Activated naive CD8-positive, alpha-beta T cell treated with anti-CD3 and anti-CD28 coated beads, Interleukin-2, amount 10 ng/mL, durations not matched to agents 7 days and 5 days (primary cell): Measurements from ENCODE around the gene ZDHHC24. TPM values are rescaled to one million over a fixed set of nuclear protein-coding genes. Genes with fewer than 3 reads are reported as not detected.

Experiments used
- ATAC-seq: fragments of 150-1000 bp; cut with Tn5 transposase; one replicate; pipeline ENCODE4 v1.10.0; 2021; ENCODE audit warnings: low read depth, moderate library complexity
- POLR2A ChIA-PET: fragments of 350-600 bp; sonication (Branson Sonifier 250); formaldehyde crosslinking; loops from one replicate; lab custom pipeline; 2021; ENCODE audit warnings: antibody characterized with exemption; lab: Charles Lee
- DNase-seq: peaks from one replicate; pipeline ENCODE4 v3.0.0; 2021
- H3K27ac Mint-ChIP-seq: one replicate; pipeline ENCODE4 v1.8.0; 2022; ENCODE audit warnings: mild to moderate bottlenecking, mixed read lengths
- H3K27me3 Mint-ChIP-seq: one replicate; pipeline ENCODE4 v1.8.0; 2022; ENCODE audit warnings: mild to moderate bottlenecking, moderate library complexity, mixed read lengths
- H3K36me3 Mint-ChIP-seq: one replicate; pipeline ENCODE4 v1.8.0; 2021; ENCODE audit warnings: mild to moderate bottlenecking, mixed read lengths
- H3K4me1 Mint-ChIP-seq: one replicate; pipeline ENCODE4 v1.8.0; 2021; ENCODE audit warnings: mixed read lengths
- H3K4me3 Mint-ChIP-seq: one replicate; pipeline ENCODE4 v1.8.0; 2022; ENCODE audit warnings: mild to moderate bottlenecking, moderate library complexity, mixed read lengths
- H3K9me3 Mint-ChIP-seq: one replicate; pipeline ENCODE4 v1.8.0; 2021; ENCODE audit warnings: mixed read lengths
- total RNA-seq, 2 experiments: library from RNA; stranded (reverse); gene quantifications; one replicate each; pipeline ENCODE4 v1.2.3, GENCODE V29; 2021

Gene ZDHHC24
- total RNA-seq, 2 experiments from 2014 or later: 22.1 to 23.0 TPM

DNA sequence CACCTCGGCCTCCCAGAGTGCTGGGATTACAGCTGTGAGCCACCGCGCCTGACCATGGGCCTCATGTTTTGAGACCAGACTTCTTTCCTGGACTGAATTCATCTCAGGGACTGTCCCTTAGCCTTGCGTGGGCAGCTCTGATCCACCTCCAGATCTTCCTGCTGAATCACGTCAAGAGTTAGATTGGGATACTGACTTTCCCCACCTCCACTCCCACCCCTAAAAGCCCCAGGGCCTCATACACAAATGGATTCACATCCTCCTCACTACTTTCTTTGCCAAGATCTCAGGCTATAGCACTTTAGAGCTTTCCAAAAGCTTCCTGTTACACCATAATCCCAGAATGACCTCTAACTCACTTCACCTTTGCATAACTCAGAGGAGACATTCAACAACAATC, 35.0 kb upstream of the ZDHHC24 start:
- no peak overlapping the region for H3K4me3 Mint-ChIP-seq
- no peak for ATAC-seq
- peaks cover 8% of the 10 kb centered on the region for H3K27me3 Mint-ChIP-seq
- H3K36me3 Mint-ChIP-seq: no peaks in the 10 kb centered on the region
- DNase-seq: no peak
- POLR2A ChIA-PET: interaction anchor here (4.3 kb wide), 1 partner anchor 97 kb away, joined by 24 read pairs; the partner anchor contains the start of gene RBM4B
- H3K9me3 Mint-ChIP-seq: peaks cover 4% of the 10 kb centered on the region
- peaks cover 7% of the 10 kb centered on the region for H3K4me1 Mint-ChIP-seq
- no peak overlapping the region for H3K27ac Mint-ChIP-seq

DNA sequence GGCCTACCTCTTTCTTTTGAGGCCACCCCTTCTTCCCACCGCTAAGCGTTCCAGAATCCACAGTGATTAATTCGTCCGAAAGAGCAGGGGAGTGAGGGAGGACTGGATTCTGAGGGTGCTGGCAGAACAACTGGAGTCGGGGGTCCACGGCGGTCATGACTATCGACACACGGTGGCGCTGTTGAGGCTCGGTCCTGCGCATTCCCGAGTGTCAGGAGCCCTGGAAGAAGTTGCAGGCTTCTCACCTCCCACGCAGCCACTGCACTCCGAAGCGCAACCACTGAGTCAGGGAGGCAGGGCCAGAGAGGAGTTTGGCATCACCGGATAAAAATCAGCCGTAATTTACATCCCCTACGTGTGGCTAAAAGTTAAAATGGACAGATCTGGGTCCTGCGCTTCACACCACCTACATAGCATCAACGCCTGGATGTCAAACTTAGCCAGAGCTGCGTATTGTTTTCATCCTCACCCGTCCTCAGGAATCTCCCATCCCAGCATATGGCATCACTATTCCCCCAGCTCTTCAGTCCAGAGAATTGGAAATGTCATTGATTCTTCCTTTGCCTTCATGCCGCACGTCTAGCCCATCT, 33.3 kb upstream of the ZDHHC24 start:
- Mint-ChIP-seq H3K27ac (no peak overlapping the region), H3K27me3 (peaks cover 8% of the 10 kb centered on the region), H3K36me3 (no peaks in the 10 kb centered on the region), H3K4me1 (peaks cover 7% of the 10 kb centered on the region), H3K4me3 (no peak overlapping the region), H3K9me3 (peaks cover 4% of the 10 kb centered on the region)
- POLR2A ChIA-PET: interaction anchor here (4.3 kb wide), 1 partner anchor 99 kb away, joined by 24 read pairs; the partner anchor contains the start of gene RBM4B
- DNase-seq (peak; percentile 77), ATAC-seq (peak; percentile 56)

DNA sequence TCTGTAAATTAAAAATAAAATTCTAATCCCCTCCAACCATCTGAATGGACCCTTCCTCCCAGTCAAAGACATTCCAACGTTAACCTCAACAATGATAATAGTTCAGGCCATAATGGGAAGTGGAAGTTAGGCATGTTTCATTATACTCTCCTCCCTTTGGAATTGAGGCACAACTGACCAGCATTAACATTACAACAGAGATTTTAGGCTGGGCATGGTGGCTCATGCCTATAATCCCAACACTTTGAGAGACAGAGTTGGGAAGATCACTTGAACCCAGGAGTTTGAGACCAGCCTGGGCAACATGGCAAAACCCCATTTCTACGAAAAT, 25.0 kb upstream of the ZDHHC24 start:
- Mint-ChIP-seq H3K9me3 (no peaks in the 10 kb centered on the region), H3K4me3 (no peak overlapping the region), H3K27ac (no peak overlapping the region), H3K27me3 (peaks cover 29% of the 10 kb centered on the region), H3K4me1 (peaks cover 5% of the 10 kb centered on the region), H3K36me3 (no peaks in the 10 kb centered on the region)
- ATAC-seq (no peak), DNase-seq (no peak)
- POLR2A ChIA-PET: interaction anchor here (0.7 kb wide), 1 partner anchor 34 kb away, joined by 3 read pairs; no protein-coding TSS in a partner anchor

DNA sequence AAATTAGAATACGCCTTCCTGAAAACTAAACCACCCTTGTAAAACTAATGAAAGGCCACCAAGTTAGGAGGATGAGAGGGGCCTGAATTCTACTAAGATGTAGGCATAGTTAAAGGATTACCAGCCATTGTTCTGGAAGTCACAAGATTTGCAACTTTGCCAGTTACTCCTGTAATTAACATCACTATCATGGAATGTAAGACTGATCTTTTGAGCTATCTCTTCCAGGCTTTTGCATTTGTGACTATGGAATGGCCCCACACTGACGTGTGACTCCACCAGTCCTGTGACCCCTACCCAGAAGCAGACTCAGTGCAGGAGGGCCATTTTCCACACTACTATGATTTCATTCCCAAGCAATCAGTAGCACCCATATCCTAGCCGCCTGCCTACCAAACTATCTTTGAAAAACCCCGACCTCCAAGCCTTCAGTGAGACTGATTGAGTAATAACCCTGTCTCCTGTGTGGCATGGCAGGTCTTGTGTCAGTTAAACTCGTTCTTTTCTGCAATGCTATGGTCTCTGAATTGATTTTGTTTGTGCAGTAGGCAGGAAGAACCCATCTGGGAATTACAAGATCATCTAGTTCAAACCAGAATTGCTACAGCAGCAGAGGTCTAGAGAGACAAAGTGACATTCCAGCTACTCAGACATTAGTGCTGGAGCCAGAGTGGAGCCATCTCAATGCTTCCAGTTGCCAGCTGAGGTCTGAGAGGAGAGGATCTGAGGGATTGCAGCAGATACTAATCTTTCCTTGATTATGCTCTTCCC, 24.4 kb upstream of the ZDHHC24 start:
- no peak for DNase-seq
- peaks cover 29% of the 10 kb centered on the region for H3K27me3 Mint-ChIP-seq
- no peak overlapping the region for H3K4me3 Mint-ChIP-seq
- POLR2A ChIA-PET: interaction anchor here (0.7 to 1.2 kb wide), 2 partner anchors 24 to 33 kb away, joined by 3 to 4 read pairs; partner anchors contain the start of gene ACTN3
- no peaks in the 10 kb centered on the region for H3K9me3 Mint-ChIP-seq
- no peak overlapping the region for H3K27ac Mint-ChIP-seq
- H3K4me1 Mint-ChIP-seq: peaks cover 5% of the 10 kb centered on the region
- no peaks in the 10 kb centered on the region for H3K36me3 Mint-ChIP-seq
- no peak for ATAC-seq

DNA sequence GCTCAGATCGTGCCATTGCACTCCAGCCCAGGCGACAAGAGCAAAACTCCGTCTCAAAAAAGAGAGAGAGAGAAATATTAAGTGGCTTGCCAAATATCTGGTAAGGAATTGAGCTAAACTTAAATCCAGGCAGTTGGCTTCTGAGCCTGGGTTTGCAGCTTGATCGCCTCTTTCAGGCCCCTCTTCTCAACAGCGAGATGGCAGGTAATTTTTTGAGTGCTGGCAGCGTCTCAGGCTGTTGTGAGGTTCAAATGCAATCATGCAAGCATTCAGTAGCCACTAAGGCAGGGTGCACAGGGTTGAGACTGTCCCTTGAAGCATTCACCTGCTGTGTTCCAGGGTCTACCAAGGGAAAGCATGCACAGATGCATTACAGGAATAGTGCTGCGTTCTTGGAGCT, 23.2 kb upstream of the ZDHHC24 start:
- no peaks in the 10 kb centered on the region for H3K9me3 Mint-ChIP-seq
- ATAC-seq: no peak
- H3K36me3 Mint-ChIP-seq: no peaks in the 10 kb centered on the region
- H3K27me3 Mint-ChIP-seq: peaks cover 29% of the 10 kb centered on the region
- DNase-seq: no peak
- POLR2A ChIA-PET: interaction anchor here (0.6 to 1.5 kb wide), 3 partner anchors 14 to 23 kb away, joined by 3 to 10 read pairs (median 3); partner anchors contain the start of genes ACTN3 and ZDHHC24
- no peak overlapping the region for H3K27ac Mint-ChIP-seq
- no peak overlapping the region for H3K4me3 Mint-ChIP-seq
- peaks cover 5% of the 10 kb centered on the region for H3K4me1 Mint-ChIP-seq

DNA sequence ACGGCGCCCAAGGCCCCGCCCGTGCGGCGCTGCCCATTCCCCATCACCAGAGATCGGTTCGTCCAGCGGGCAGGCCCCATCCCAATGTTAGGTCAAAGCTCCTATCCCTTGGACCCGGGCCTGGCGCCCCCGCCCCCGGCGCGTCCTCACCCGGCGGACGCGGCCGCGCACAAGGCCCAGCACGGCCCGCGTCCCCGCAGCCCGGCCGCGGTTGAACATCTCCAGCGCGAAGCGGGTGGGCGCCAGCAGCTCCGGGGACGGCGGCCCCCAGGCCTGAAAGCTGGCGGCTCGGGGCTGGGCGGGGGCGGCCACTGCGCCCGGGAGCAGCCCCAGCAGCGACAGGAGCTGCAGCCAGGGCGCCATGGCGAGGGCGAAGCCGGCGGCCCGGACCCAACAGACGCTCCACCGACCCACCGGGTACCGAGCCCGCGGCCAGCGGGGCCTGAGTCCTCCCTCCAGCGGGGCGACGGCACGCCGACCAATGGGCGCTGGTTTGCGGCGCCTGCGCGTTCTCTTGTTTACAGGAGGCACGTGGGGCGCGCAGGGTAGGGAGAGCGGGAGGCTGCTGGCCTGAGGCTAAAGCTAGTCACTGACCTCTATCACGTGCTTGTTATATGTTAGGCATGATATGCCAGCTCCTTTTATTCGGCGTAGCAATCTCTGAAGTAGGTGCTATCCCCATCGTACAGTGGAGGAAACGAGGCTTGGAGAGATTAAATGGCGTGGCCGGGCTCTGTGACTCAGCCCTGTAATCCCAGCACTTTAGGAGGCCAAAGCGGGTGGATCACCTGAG, 22.5 kb upstream of the ZDHHC24 start, which contains the start of gene CTSF:
CTSF (minus strand) TSS at position 483 of the 793 bp plus-strand sequence; CDS start at position 363, 120 bp downstream.
- DNase-seq: peak; percentile 73
- POLR2A ChIA-PET: interaction anchor here (0.6 to 1.5 kb wide), 3 partner anchors 13 to 22 kb away, joined by 3 to 10 read pairs (median 3); partner anchors contain the start of genes ACTN3 and ZDHHC24
- Mint-ChIP-seq H3K27me3 (peaks cover 25% of the 10 kb centered on the region), H3K4me3 (peak within 1 kb of the TSS; percentile 75), H3K36me3 (no peaks in the 10 kb centered on the region), H3K4me1 (peaks cover 5% of the 10 kb centered on the region), H3K27ac (no peak within 1 kb of the TSS), H3K9me3 (no peaks in the 10 kb centered on the region)
- peak; percentile 88 for ATAC-seq

DNA sequence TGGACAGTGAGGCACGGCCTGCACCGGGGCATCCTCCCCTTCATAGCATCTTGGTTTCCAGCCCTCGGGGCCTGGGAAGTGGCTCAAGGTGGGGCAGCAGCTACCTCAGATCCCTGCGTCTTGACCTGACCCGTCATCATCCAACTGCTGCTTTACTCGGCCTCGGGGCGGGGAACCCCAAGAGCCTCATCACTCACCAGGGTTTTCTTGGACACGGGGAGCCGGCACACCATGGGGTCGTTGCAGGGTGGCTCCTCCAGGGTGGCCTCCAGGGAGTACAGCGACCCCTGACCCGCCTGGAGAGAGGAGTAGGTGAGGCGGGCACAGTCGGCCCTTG, 21.9 kb upstream of the ZDHHC24 start:
- Mint-ChIP-seq H3K27me3 (peaks cover 25% of the 10 kb centered on the region), H3K27ac (no peak overlapping the region), H3K36me3 (no peaks in the 10 kb centered on the region), H3K4me1 (peaks cover 5% of the 10 kb centered on the region), H3K9me3 (no peaks in the 10 kb centered on the region), H3K4me3 (peak overlapping the region; percentile 74)
- ATAC-seq: no peak
- POLR2A ChIA-PET: interaction anchor here (1.4 to 1.5 kb wide), 2 partner anchors 13 to 22 kb away, joined by 3 to 10 read pairs; partner anchors contain the start of genes ACTN3 and ZDHHC24
- DNase-seq: no peak

DNA sequence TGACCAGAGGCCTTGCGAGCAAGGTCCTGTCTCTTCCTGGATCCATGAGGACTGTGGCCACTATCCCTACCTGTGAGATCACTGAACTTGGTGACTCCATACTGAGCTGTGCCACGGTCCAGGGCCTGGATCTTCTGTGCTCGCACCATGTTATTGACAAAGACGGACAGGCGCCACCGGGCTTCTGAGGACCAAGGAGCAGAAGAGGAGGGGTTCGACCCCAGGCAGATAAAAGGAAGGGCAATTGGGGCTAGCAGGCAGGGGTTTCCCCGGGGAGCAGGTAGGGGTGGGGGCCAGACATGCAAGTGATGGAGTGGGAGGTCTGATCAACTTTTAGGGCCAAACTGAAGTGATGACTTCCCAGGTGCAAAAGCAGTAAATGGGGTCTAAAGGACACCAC, 20.4 kb upstream of the ZDHHC24 start:
- POLR2A ChIA-PET: interaction anchor here (1.4 kb wide), 1 partner anchor 20 kb away, joined by 5 read pairs; the partner anchor contains the start of genes ACTN3 and ZDHHC24
- Mint-ChIP-seq H3K27ac (no peak overlapping the region), H3K27me3 (peaks cover 25% of the 10 kb centered on the region), H3K4me1 (peaks cover 5% of the 10 kb centered on the region), H3K9me3 (no peaks in the 10 kb centered on the region), H3K36me3 (no peaks in the 10 kb centered on the region), H3K4me3 (no peak overlapping the region)
- ATAC-seq: no peak
- no peak for DNase-seq

DNA sequence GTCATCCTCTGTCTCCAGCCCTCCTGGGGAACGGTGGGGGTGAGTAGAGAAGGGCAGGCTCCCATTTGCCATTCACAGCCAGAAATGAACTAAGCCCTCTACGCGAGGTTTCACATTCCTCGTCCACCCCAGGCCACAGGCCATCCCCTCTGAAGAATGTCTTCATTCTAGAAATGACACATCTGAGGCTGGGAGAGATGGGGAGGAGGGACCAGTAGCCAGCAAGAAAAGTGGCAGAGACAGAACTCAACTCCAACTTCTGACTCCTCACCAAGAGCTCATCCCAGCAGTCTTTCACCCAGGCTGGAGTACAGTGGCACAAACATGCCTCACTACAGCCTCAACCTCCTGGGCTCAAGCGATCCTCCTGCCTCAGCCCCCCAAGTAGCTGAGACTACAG, 19.1 kb upstream of the ZDHHC24 start:
- no peak overlapping the region for H3K4me3 Mint-ChIP-seq
- no peaks in the 10 kb centered on the region for H3K9me3 Mint-ChIP-seq
- DNase-seq (no peak), ATAC-seq (no peak)
- H3K27ac Mint-ChIP-seq: no peak overlapping the region
- POLR2A ChIA-PET: no interaction called here
- no peaks in the 10 kb centered on the region for H3K36me3 Mint-ChIP-seq
- H3K27me3 Mint-ChIP-seq: peaks cover 21% of the 10 kb centered on the region
- peaks cover 5% of the 10 kb centered on the region for H3K4me1 Mint-ChIP-seq

DNA sequence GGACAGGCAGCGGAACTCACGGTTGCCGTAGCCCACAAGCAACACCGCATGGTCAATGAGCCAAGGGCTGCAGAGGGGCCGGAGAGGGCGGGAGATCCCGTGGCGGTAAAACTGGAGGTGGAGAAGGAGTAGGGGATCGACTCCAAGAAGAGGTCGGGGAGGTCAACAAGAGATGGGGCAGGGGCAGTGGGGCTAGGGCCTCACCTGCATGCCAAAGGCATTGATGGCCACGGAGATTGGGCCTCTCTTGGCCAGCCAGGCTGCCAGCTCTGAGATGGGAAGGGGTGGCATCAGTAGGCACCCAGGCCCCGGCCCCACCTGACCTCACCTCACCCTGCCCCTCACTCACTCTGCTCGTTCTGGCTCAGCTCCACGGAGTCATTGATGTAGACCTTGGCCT, 18.7 kb upstream of the ZDHHC24 start:
- Mint-ChIP-seq H3K4me1 (peaks cover 5% of the 10 kb centered on the region), H3K9me3 (no peaks in the 10 kb centered on the region), H3K27ac (no peak overlapping the region), H3K4me3 (no peak overlapping the region), H3K27me3 (peaks cover 21% of the 10 kb centered on the region), H3K36me3 (no peaks in the 10 kb centered on the region)
- DNase-seq (no peak), ATAC-seq (no peak)
- POLR2A ChIA-PET: no interaction called here

DNA sequence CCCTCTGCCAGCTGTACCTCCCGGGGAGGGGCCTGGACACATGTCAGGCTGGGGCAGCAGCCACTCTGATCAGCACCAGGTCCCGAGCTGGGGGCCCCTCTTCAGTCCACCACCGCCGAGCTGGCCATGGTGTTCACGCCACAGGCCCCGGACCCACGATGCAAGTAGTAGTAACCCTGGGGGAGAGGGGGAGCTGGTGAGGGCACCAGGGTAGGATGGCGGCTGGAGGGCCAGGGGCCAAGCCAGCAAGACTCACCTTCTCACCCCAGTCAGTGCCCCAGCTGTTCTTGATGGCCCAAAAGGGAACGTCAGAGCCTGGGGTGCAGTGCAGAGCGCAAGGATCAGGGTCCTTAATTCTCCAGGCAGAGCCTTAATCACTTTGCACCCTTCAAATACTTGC, 18.0 kb upstream of the ZDHHC24 start:
- Mint-ChIP-seq H3K4me3 (no peak overlapping the region), H3K27ac (no peak overlapping the region), H3K4me1 (peaks cover 5% of the 10 kb centered on the region), H3K36me3 (no peaks in the 10 kb centered on the region), H3K27me3 (peaks cover 22% of the 10 kb centered on the region), H3K9me3 (no peaks in the 10 kb centered on the region)
- POLR2A ChIA-PET: interaction anchor here (0.5 to 0.9 kb wide), 2 partner anchors 18 to 55 kb away, joined by 4 to 5 read pairs; partner anchors contain the start of gene ZDHHC24
- ATAC-seq: no peak
- DNase-seq: no peak

DNA sequence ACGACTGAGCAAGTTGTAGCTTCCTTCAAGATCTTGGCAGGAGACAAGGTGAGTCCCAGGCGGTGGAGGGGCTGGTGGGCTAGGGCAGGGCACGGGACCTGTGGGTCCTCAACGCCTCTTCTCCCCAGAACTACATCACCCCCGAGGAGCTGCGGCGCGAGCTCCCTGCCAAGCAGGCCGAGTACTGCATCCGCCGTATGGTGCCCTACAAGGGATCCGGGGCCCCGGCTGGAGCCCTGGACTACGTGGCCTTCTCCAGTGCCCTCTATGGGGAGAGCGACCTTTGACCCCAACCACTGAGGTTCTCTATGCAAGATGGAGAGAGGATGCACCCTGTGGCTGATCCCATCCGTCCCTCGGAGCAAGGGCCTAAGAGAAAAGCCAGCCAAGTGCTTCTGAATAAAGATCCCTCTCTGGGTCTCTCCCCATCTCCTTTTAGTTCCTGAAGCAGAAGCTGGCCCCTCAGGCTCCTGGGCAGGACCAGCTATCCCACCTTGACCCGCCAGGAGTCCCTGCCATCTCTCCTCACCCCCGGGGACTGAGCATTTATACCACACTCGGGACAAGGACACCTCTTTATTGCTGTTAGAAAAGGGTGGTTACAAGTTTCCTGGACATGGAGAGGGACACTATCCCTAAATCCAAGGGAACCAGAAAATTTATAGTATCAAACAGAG, 17.2 kb upstream of the ZDHHC24 start:
- Mint-ChIP-seq H3K27ac (no peak overlapping the region), H3K36me3 (no peaks in the 10 kb centered on the region), H3K4me3 (no peak overlapping the region), H3K27me3 (peaks cover 21% of the 10 kb centered on the region), H3K4me1 (peaks cover 2% of the 10 kb centered on the region), H3K9me3 (no peaks in the 10 kb centered on the region)
- DNase-seq (no peak), ATAC-seq (no peak)
- POLR2A ChIA-PET: interaction anchor here (0.5 to 0.9 kb wide), 2 partner anchors 17 to 56 kb away, joined by 4 to 5 read pairs; partner anchors contain the start of gene ZDHHC24
